GM23248 (cell line): ENCODE data around the gene STK32B.

Source experiments
- EZH2 ChIP-seq: fragments of 200-600 bp; sonication (generic); IDR thresholded peaks from 2 replicates; pipeline ENCODE4 v1.6.1; 2018; ENCODE audit warnings: antibody characterized with exemption, mild to moderate bottlenecking; ENCODE audit not compliant: insufficient read depth, poor library complexity, severe bottlenecking
- EZH2phosphoT487 ChIP-seq: fragments of 200-600 bp; sonication (generic); IDR thresholded peaks from 2 replicates; pipeline ENCODE4 v1.6.1; 2018; ENCODE audit warnings: antibody characterized with exemption, moderate library complexity, mild to moderate bottlenecking, low read depth; ENCODE audit not compliant: insufficient read depth

DNA sequence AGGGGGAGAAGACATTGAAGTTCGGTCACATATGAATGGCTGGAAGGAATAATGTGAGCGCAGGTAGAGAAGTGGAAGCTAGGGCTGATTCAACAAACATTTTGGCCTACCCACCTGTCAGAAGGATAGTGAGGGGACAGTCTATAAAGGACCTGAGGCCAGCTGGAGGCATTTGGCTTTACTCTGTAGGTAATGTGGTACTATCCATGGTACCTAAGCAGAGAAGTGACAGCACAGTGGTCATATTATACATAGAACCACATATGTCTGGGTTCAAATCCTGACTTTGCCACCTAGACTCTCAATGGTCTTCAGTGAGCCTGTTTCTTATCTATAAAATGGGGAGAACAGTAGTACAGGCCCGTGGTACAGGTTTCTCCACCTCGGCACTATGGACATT lies 400.0 kb downstream of the STK32B start:
- no peak for TF ChIP-seq EZH2
- TF ChIP-seq EZH2phosphoT487 = no peak
